ENCODE results near the gene SLC43A3. TPM values are rescaled to one million over a fixed set of nuclear protein-coding genes. Genes with fewer than 3 reads are reported as not detected.

Gene SLC43A3
- total RNA-seq, 1 experiment from 2014 or later, result 20.4 TPM

GRCh38 chr11:57358543-57358961, 68.4 kb downstream of the SLC43A3 start:
- no peak for DNase-seq (ENCODE audit: low spot score)

GRCh38 chr11:57357856-57358255, 69.1 kb downstream of the SLC43A3 start:
- no peak for DNase-seq (ENCODE audit: low spot score)

GRCh38 chr11:57357310-57357709, 69.6 kb downstream of the SLC43A3 start:
- no peak for DNase-seq (ENCODE audit: low spot score)

Other genes with a start within 250 kb of the SLC43A3 start
- gene LRRC55, start 245.2 kb downstream of the SLC43A3 start, total RNA-seq (2014; rRNA removed; shearing (Covaris generic)), result not detected in 2 replicates
- 0.10 TPM in 1 of 2 replicates, not detected in the other for gene APLNR, start 189.9 kb downstream of the SLC43A3 start, total RNA-seq (2014; rRNA removed; shearing (Covaris generic))
- 12.6 and 18.2 TPM in 2 replicates for gene TNKS1BP1, start 102.2 kb downstream of the SLC43A3 start, total RNA-seq (2014; rRNA removed; shearing (Covaris generic))
- gene SSRP1, start 91.2 kb downstream of the SLC43A3 start, total RNA-seq (2014; rRNA removed; shearing (Covaris generic)), result 123 and 145 TPM in 2 replicates
- not detected in 2 replicates for gene P2RX3, start 88.8 kb downstream of the SLC43A3 start, total RNA-seq (2014; rRNA removed; shearing (Covaris generic))
- gene PRG3, start 46.0 kb downstream of the SLC43A3 start, total RNA-seq (2014; rRNA removed; shearing (Covaris generic)), result not detected in 2 replicates
- gene PRG2, start 36.5 kb downstream of the SLC43A3 start, total RNA-seq (2014; rRNA removed; shearing (Covaris generic)), result not detected in 2 replicates
- 0.64 and 0.89 TPM in 2 replicates for gene RTN4RL2, start 33.4 kb upstream of the SLC43A3 start, total RNA-seq (2014; rRNA removed; shearing (Covaris generic))
- 3.5 and 6.0 TPM in 2 replicates for gene SLC43A1, start 88.6 kb upstream of the SLC43A3 start, total RNA-seq (2014; rRNA removed; shearing (Covaris generic))
- gene TIMM10, start 103.6 kb upstream of the SLC43A3 start, total RNA-seq (2014; rRNA removed; shearing (Covaris generic)), result 111 and 118 TPM in 2 replicates
- not detected in 2 replicates for gene SMTNL1, start 110.5 kb upstream of the SLC43A3 start, total RNA-seq (2014; rRNA removed; shearing (Covaris generic))
- gene UBE2L6, start 140.6 kb upstream of the SLC43A3 start, total RNA-seq (2014; rRNA removed; shearing (Covaris generic)), result 103 and 149 TPM in 2 replicates
- 1.2 and 8.3 TPM in 2 replicates for gene SERPING1, start 170.6 kb upstream of the SLC43A3 start, total RNA-seq (2014; rRNA removed; shearing (Covaris generic))
- 1.2 and 3.3 TPM in 2 replicates for gene YPEL4, start 222.8 kb upstream of the SLC43A3 start, total RNA-seq (2014; rRNA removed; shearing (Covaris generic))
- gene CLP1, start 230.6 kb upstream of the SLC43A3 start, total RNA-seq (2014; rRNA removed; shearing (Covaris generic)), result 24.4 and 27.5 TPM in 2 replicates
- 23.5 and 32.4 TPM in 2 replicates for gene ZDHHC5, start 241.0 kb upstream of the SLC43A3 start, total RNA-seq (2014; rRNA removed; shearing (Covaris generic))

Measured in H4 (cell line).